ENCODE measurements around the gene NR2C1.

DNA sequence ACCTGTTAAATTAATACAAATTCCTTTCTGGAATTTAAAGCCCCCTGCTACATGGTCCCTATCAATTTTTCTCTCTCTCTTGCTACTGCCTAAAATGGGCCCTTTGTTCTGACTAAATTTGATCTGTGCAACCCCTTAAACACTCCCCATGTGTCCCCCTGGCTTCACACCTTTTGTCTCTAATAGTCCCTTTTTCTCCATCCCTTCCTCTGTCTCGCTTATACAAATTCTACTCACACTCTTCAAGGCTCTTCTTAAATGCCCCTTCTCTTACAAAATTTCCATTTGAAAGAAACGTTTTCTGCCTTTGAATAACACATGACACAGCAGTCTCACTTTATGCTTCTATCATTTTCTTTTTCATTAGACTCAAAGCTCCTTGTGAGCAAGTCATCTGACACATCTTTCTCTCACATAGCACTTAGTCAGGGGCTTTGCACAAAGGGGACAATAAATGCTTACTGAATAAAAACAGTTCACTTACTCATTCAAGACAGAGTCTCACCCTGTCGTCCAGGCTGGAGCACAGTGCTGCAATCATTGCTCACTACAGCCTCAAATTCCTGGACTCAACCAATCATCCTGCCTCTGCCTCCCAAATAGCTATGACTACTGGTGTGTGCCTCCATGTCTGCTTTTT lies 41.5 kb upstream of the NR2C1 start:
- TF ChIP-seq POLR2A (IDR thresholded peaks at IDR 0.05; ENCODE audit: control extremely low read depth in 1 of 2, low read depth in 2 of 2, low read length in 2 of 2) (no peak), JUND (IDR thresholded peaks at IDR 0.05; ENCODE audit: low read length) (no peak), BACH1 (IDR thresholded peaks at IDR 0.05; ENCODE audit: low read length) (no peak), SP4 (IDR thresholded peaks at IDR 0.05; ENCODE audit: low read length) (no peak), SP2 (IDR thresholded peaks at IDR 0.05; ENCODE audit: low read length) (no peak), ASH2L (IDR thresholded peaks at IDR 0.05; ENCODE audit: low read length) (no peak)
- TF ChIP-seq, protein P1, sequence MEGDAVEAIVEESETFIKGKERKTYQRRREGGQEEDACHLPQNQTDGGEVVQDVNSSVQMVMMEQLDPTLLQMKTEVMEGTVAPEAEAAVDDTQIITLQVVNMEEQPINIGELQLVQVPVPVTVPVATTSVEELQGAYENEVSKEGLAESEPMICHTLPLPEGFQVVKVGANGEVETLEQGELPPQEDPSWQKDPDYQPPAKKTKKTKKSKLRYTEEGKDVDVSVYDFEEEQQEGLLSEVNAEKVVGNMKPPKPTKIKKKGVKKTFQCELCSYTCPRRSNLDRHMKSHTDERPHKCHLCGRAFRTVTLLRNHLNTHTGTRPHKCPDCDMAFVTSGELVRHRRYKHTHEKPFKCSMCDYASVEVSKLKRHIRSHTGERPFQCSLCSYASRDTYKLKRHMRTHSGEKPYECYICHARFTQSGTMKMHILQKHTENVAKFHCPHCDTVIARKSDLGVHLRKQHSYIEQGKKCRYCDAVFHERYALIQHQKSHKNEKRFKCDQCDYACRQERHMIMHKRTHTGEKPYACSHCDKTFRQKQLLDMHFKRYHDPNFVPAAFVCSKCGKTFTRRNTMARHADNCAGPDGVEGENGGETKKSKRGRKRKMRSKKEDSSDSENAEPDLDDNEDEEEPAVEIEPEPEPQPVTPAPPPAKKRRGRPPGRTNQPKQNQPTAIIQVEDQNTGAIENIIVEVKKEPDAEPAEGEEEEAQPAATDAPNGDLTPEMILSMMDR (IDR thresholded peaks at IDR 0.05; ENCODE audit: control extremely low read depth in 1 of 3, insufficient read depth in 1 of 3, low read depth in 1 of 3, low read length in 3 of 3), result no peak
- TF ChIP-seq, protein P2, sequence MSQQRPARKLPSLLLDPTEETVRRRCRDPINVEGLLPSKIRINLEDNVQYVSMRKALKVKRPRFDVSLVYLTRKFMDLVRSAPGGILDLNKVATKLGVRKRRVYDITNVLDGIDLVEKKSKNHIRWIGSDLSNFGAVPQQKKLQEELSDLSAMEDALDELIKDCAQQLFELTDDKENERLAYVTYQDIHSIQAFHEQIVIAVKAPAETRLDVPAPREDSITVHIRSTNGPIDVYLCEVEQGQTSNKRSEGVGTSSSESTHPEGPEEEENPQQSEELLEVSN (IDR thresholded peaks at IDR 0.05), result peak; percentile 53; the same call in 1 of the 2 replicates
